CD4-positive, alpha-beta T cell treated with Interleukin-15 for 4 hours (primary cell): ENCODE data around the gene IPO5.

Source experiments
- DNase-seq: peaks from one replicate; pipeline ENCODE4 v3.0.0-alpha.2; 2020; ENCODE audit warnings: low spot score

IPO5 gene

GRCh38 chr13:98059276-98059675 lies 105.8 kb downstream of the IPO5 start:
- no peak for DNase-seq

GRCh38 chr13:98060282-98060681 lies 106.8 kb downstream of the IPO5 start:
- no peak for DNase-seq

- no peak for DNase-seq
Measured at GRCh38 chr13:98065468-98065867, 112.0 kb downstream of the IPO5 start.

GRCh38 chr13:98066636-98067035 lies 113.2 kb downstream of the IPO5 start:
- DNase-seq: no peak

GRCh38 chr13:98068521-98068920 lies 115.0 kb downstream of the IPO5 start:
- no peak for DNase-seq

GRCh38 chr13:98069985-98070384 lies 116.5 kb downstream of the IPO5 start:
- DNase-seq: no peak

- no peak for DNase-seq
Measured at GRCh38 chr13:98071316-98071715, 117.8 kb downstream of the IPO5 start.

GRCh38 chr13:98072476-98072875 lies 119.0 kb downstream of the IPO5 start:
- no peak for DNase-seq
